Measurements from ENCODE around the gene TP53AIP1. TPM values are rescaled to one million over a fixed set of nuclear protein-coding genes. Genes with fewer than 3 reads are reported as not detected.

The TP53AIP1 gene
- total and polyA plus RNA-seq, 9 of the 15 experiments (the other 6 are each of a cell fraction or from before 2014, with no cell fraction given) = not detected

DNA sequence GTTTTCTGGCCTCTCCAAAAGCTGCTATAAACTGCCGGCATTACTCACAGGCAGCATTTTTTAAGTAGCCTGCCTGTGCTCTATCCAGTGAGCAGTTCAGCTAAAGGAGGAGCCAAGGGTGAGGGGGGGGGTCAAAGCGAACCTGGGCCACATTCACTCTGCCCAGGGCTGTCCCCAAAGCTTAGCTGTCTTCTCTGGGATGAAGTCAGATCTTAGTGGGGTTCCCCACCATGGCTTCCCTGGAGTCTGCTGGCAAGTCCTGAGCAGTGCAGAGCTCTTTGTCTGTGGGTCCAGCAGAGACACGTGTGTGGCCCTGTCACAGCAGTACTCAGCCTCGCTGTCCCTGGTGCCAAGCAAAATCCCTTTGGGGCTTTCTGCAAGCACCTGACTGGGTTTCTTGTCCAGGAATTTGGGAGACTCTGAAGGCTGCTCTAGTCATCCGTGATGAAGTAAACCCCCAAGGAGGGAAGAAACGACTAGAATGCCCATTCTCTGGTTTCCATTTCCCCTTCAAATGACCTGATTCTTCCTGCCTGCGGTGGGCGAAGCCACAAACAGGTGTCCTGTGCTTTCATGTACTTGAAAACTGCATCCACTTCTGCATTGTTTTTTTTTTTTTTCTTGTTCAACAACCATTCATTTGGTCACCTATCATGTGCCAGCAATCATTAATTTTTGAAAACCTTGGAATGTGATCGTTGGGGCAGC is 48.9 kb downstream of the TP53AIP1 start:
- Histone ChIP-seq H3K4me2 (ENCODE audit: insufficient read depth, low read length) (no peak overlapping the region), H3K4me1 (replicated peaks in 1 of 2; ENCODE audit: control insufficient read depth in 2 of 2, insufficient read depth in 2 of 2, low read length in 2 of 2) (peaks cover 0 to 5% of the 10 kb centered on the region in 2 experiments; a peak in 2 of 5 replicates), H3K36me3 (ENCODE audit: control insufficient read depth, insufficient read depth, low read length) (no peaks in the 10 kb centered on the region), H3K4me3 (no peak overlapping the region), H2AFZ (ENCODE audit: low read depth, low read length) (no peak overlapping the region), H3K9me1 (ENCODE audit: control insufficient read depth, insufficient read depth, low read length) (no peaks in the 10 kb centered on the region), H3K9me3 (replicated peaks; ENCODE audit: control insufficient read depth, insufficient read depth, low read depth, low read length) (no peaks in the 10 kb centered on the region), H3K27me3 (ENCODE audit: control insufficient read depth in 2 of 2, insufficient read depth in 2 of 2, low read length in 2 of 2) (peaks cover 0 to 12% of the 10 kb centered on the region in 2 experiments; a peak in 3 of 5 replicates), H3K79me2 (ENCODE audit: control insufficient read depth, insufficient read depth, low read length) (no peaks in the 10 kb centered on the region), H3K27ac (ENCODE audit: extremely low read depth, low read depth, low read length) (no peak overlapping the region), H3K9ac (ENCODE audit: insufficient read depth in 1 of 2, low read depth in 2 of 2, low read length in 2 of 2) (no peak overlapping the region), H4K20me1 (replicated peaks; ENCODE audit: control insufficient read depth, insufficient read depth, low read length) (no peaks in the 10 kb centered on the region)
- TF ChIP-seq, protein P1, sequence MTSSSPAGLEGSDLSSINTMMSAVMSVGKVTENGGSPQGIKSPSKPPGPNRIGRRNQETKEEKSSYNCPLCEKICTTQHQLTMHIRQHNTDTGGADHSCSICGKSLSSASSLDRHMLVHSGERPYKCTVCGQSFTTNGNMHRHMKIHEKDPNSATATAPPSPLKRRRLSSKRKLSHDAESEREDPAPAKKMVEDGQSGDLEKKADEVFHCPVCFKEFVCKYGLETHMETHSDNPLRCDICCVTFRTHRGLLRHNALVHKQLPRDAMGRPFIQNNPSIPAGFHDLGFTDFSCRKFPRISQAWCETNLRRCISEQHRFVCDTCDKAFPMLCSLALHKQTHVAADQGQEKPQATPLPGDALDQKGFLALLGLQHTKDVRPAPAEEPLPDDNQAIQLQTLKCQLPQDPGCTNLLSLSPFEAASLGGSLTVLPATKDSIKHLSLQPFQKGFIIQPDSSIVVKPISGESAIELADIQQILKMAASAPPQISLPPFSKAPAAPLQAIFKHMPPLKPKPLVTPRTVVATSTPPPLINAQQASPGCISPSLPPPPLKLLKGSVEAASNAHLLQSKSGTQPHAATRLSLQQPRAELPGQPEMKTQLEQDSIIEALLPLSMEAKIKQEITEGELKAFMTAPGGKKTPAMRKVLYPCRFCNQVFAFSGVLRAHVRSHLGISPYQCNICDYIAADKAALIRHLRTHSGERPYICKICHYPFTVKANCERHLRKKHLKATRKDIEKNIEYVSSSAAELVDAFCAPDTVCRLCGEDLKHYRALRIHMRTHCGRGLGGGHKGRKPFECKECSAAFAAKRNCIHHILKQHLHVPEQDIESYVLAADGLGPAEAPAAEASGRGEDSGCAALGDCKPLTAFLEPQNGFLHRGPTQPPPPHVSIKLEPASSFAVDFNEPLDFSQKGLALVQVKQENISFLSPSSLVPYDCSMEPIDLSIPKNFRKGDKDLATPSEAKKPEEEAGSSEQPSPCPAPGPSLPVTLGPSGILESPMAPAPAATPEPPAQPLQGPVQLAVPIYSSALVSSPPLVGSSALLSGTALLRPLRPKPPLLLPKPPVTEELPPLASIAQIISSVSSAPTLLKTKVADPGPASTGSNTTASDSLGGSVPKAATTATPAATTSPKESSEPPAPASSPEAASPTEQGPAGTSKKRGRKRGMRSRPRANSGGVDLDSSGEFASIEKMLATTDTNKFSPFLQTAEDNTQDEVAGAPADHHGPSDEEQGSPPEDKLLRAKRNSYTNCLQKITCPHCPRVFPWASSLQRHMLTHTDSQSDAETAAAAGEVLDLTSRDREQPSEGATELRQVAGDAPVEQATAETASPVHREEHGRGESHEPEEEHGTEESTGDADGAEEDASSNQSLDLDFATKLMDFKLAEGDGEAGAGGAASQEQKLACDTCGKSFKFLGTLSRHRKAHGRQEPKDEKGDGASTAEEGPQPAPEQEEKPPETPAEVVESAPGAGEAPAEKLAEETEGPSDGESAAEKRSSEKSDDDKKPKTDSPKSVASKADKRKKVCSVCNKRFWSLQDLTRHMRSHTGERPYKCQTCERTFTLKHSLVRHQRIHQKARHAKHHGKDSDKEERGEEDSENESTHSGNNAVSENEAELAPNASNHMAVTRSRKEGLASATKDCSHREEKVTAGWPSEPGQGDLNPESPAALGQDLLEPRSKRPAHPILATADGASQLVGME (CRISPR knock-in tag; IDR thresholded peaks at IDR 0.05) = no peak
- TF ChIP-seq, protein P2, sequence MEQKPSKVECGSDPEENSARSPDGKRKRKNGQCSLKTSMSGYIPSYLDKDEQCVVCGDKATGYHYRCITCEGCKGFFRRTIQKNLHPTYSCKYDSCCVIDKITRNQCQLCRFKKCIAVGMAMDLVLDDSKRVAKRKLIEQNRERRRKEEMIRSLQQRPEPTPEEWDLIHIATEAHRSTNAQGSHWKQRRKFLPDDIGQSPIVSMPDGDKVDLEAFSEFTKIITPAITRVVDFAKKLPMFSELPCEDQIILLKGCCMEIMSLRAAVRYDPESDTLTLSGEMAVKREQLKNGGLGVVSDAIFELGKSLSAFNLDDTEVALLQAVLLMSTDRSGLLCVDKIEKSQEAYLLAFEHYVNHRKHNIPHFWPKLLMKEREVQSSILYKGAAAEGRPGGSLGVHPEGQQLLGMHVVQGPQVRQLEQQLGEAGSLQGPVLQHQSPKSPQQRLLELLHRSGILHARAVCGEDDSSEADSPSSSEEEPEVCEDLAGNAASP (IDR thresholded peaks at IDR 0.05) = no peak
- no peak for TF ChIP-seq ZBED1 (IDR thresholded peaks at IDR 0.05)
- TF ChIP-seq SMAD1 (IDR thresholded peaks at IDR 0.05; ENCODE audit: low read depth, low read length, partially characterized antibody) = no peak
- under 1% methylated on average over 9 of the region's 9 CpGs for WGBS (ENCODE audit: insufficient coverage, low coverage, missing lambda C conversion rate)
- intact Hi-C loops (cut with micrococcal nuclease) (no loop called here), in situ Hi-C loops (cut with MboI) (loop anchor here (25.0 kb wide), 1 partner anchor 419 kb away; no protein-coding TSS in a partner anchor)
- FAIRE-seq (no peak), ATAC-seq (no peak), DNase-seq (ENCODE audit: extremely low read depth in 1 of 4, low spot score in 3 of 4) (no peak)
- ChIA-PET CTCF (ENCODE audit: low intra/inter-chr PET ratio) (no interaction called here), POLR2A (interaction anchor here (0.7 to 1.2 kb wide), 2 partner anchors 34 to 83 kb away, joined by 3 to 4 read pairs; no protein-coding TSS in a partner anchor)
- BruUV-seq (replicated peaks) = no TSS peak

Data from K562 (cell line).